Hematopoietic multipotent progenitor cell treated with erythropoietin and hydrocortisone succinate and interleukin-3 and kit ligand, for 15 days (in vitro differentiated cells): ENCODE results near the gene PCNX1.
"Not testable (repeated sequence)": the region's sequence is repeated elsewhere in the genome, so short reads cannot be mapped to it uniquely, and the experiment has no call there.

Experiments used
- DNase-seq: peaks from one replicate; pipeline ENCODE4 v3.0.0-alpha.2; 2015; ENCODE audit warnings: low spot score

Gene PCNX1

DNA sequence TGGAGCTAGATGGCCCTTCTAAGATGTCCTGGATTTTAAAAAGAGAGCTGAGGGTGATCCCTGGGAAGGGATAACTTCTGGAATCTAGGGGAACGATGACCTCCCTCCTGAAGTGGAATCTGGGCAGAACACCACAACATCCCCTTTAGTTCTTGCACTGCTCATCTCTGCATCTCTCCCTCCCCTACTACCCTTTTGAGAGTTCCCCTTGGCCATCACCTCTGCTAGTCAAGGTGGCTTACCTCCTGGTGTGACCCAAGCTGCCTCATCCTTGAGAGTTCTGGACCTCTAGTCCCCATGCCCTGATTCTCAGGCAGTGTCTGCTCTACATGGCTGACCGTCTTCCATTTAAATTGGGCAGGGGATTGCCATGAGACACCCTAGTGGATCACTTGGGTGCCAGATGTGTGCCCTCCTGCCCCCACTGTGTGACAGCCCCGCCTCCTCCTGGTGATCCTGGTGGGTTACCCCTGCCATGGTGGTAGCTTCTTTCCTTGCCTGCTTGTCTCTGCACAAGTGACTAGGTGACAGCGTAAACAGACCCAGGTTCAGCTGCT is 216.4 kb downstream of the PCNX1 start:
- DNase-seq, result no peak

GRCh38 chr14:71129716-71130490 is 222.6 kb downstream of the PCNX1 start:
- not testable (repeated sequence) for DNase-seq

- no peak for DNase-seq
These were observed 223.4 kb downstream of the PCNX1 start for GRCh38 chr14:71130491-71131179.

- no peak for DNase-seq
These were observed 226.0 kb downstream of the PCNX1 start for GRCh38 chr14:71133296-71133695.

GRCh38 chr14:71135496-71135895 is 228.2 kb downstream of the PCNX1 start:
- no peak for DNase-seq

DNA sequence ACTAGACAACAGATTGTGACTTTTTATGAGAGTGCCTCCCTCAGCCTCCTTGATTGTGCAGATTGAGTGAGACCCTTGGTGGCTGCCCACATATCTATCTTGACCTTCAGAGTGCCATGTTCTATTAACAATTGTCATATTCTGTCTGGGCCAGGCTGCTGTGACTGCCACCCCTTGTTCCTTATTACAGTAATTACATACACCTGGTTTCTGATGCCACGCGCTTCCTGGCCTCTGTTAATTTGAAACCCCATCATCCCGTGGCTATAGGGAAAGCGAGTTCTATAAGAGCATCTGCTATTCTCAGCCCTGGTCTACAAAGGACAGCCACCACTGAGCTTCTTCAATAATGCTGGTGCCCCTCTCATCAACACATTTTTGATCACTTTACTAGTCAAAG is 228.7 kb downstream of the PCNX1 start:
- DNase-seq, result no peak

DNA sequence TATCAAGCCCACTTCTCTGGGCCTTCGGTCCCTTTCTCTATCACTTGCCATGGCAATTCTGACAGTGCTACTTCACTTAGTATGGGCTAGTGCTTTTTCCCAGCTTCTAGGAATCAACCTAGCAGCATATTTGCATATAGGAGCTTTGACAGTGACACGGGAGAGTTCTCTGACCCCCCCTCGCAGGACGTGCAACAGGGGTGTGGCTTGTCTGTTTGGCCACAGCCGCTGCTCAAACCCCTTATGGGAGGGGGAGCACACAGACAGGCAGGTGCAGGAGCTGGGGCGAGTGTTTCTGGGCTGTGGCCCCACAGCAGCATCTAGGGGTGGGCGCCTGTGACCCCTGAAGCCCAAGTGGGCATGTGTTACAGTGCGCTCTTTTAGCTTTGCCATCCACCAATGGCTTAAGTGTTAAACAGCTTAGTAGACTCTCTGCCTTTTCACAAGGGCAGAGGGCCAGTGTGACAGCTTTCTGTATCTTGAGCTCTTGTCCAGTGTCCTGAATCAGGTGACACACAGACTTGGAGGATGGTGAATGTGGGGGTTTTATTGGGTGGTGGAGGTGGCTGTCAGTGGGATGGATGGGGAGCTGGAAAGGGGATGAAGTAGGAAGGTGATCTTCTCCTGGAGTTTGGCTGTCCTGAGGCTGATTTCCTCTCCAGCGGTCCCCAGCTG is 229.3 kb downstream of the PCNX1 start:
- no peak for DNase-seq

- DNase-seq, result no peak
These were observed 230.5 kb downstream of the PCNX1 start for GRCh38 chr14:71137536-71138447.

DNA sequence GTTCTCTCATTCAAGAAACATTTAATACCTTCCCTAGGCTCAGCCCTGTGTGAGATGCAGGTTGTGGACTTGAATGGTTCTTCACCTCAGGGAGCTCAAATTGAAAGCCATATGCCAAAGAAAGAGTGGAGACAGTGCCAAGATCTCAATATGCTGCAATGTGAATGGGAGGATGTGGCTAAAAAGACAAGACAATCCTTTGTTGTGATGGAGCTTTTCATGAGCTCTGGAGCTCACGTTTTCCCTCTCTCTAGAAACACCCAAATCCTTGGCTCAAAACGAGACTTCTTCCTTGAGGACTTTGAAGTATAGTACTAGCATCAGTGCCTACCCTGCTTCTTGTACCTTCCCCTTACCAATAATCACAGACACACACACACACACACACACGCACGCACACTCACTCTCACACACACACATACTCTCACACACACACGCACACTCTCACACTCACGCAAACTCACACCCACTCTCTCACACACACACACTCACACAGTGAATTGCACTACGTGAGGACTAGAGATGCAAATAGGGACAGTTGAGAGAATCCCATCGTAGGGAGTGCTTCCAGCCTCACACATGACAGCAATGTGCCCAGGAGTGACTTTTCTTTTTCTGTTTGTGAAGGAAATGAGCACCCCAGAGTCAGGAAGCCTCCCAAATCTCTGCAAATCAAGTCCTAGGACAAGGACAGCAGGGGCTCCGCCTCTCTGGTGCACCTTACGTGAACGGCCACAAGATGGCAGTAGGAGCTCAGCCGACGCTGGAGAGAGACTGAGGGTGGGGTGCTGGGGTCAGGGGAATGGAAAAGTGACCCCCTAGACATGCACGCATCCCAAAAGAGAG is 231.4 kb downstream of the PCNX1 start:
- peak; percentile 34 for DNase-seq

DNA sequence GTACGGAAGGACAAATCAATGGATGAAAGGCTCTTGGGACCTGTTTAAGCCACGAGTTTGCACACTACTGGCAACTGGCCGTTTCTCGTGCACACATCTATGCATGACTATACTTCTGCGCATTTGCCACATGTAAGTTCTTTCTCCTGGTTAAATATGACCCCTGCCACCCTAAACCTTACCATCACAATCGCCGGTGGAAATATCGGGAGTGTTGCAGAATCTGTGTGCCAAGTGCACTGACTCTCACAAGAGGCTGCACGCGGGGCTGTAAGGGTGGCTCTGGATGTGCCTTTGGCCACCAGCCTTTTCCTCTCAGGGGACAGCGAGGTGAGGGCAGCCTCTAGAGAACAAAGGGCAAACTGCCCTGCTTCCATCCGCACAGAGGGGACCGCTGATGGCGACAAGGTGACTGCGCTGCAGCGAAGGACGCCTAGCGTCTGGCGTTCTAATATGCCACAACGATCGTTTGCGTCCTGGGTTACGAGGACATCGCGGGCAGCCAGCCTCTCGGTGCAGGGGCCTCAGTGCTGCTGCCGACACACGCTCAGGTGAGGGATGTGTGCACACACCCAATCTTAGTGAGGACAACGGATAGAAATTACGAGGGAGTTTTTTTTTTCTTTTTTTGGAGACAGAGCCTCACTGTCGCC is 232.2 kb downstream of the PCNX1 start:
- DNase-seq, result no peak

DNA sequence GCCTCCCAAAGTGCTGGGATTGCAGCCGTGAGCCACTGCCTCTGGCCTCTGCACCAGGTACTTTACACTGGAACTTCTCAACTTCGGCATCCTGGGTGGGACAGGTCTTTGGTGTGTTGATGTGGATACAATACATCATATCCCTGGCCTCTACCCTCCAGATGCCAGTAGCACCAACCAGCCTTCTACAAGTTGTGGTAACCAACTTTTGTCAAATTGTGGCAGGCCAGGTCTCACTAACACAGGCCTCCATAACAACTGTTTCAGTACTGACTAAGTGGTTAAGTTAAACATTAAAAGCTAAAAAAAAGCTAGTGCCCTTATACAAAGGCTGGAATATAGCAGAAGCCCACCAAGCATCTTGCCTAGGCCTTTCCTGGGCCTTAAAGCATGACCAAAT is 232.9 kb downstream of the PCNX1 start:
- no peak for DNase-seq

DNA sequence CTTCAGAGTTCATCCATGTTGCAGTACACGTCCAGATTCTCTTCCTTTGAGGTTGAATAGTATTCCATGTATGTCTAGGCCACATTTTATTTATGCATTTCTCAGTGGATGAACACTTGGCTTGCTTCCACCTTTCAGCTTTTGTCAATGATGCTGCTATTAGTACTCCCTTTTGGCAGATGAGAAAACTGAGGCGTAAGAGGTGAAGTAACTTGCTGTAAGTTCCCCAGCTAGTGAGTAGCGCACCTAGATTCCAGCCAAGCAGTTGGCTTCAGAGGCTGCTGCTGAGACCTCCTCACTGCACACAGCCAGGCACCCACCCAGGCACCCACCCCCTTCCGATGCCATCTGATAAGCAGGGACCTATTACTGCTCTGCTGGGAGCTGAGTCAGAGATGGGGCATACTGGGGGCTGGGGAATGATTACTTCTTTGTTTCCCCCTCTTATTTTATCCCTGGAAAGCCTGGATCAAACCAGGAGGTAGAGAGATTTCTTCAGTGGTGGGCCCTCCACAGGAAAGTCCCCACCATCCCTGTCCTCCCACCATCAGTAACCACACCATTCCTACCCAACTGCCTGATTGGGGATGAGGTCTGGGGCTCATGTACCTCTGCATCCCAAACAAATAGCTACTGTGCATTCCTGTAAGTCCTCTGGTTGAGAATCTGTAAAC is 234.6 kb downstream of the PCNX1 start:
- no peak for DNase-seq

DNA sequence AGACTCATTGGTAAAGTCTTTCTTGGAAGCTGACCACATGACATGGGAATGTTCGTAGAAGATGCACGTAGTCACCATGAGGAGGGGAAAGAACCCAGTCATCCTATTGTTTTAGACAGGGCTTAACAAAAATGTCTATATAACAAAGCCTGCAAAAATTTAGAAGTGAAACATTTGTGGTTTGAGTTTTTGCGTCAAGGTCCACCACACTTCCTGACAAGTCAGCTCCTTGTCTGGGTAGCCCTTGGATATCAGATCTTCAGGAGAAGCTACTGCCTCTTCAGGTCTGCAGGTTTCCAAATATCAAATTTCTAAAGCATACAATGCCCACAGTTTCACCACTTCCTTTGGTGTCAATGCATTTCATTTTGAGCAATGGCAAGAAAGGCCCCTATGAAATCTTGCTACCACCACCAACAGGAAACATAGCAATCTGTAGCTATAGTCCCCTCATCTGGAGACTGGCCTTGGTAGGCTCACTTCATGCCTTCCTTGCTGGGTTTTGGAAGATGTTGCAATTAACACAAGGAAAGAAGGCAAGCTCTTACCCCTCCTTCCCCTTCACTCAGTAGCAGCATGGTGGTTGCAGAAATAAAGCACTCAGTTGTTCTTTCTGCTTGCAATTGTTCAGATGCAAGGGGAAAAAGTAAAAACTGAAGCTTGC is 235.2 kb downstream of the PCNX1 start:
- no peak for DNase-seq

DNA sequence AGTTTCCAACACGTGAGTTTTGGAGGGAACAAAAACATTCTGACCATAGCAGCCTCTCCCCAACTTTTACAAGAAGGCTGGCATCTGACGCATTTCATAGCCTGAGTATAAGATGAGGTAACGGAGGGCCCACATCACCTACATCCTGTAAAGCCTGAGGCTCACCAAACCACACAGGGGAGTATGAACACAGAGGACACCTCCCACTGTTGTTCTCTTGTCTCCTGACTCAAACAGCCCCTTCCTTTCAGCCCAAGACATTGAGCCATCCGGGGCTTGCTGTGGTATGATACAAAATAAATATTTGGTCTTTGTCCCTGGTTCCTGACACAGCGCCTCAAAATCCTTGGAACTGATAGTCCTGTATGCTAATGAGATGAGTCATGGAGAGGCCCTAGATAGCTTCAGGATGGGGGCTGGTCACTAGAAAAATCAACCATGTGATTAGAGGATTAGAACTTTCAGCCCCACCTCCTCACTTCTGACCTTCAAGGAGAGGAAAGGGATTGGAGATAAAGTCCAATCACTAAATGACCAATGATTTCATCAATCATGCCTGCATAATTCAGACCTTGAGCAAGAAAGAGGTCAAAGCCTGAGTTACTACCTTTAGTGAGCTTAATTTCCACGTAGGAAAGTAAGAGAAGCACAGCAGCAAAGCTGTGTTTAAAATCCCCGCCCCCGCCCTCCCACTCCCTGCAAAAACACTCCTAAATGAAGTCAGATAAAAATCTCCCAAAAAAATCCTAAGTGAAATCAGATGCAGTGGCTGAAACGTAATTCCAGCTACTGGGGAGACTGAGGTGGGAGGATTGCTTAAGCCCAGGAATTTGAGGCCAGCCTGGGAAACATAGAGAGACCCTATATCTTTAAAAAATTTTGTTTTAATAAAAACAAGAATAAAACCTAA is 236.4 kb downstream of the PCNX1 start:
- no peak for DNase-seq

GRCh38 chr14:71147335-71147734 is 240.1 kb downstream of the PCNX1 start:
- not testable (repeated sequence) for DNase-seq

GRCh38 chr14:71148627-71149026 is 241.4 kb downstream of the PCNX1 start:
- DNase-seq, result no peak

DNA sequence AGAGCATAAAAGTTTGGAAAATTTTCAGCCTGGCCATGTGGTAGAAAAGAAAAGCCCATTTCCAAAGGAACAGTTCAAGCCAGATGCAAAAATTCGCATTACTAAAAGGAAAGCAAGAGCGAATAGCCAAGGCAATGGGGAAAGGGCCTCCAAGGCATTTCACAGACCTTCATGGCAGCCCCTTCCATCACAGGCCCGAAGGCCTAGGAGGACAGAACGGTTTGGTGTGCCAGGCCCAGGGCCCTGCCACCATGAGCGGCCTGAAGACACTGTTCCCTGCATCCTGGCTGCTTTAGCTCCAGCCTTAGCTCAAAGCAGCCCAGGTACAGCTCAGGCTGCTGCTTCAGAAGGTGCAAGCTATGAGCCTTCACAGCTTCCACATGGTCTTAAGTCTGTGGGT is 243.5 kb downstream of the PCNX1 start:
- DNase-seq, result no peak

DNA sequence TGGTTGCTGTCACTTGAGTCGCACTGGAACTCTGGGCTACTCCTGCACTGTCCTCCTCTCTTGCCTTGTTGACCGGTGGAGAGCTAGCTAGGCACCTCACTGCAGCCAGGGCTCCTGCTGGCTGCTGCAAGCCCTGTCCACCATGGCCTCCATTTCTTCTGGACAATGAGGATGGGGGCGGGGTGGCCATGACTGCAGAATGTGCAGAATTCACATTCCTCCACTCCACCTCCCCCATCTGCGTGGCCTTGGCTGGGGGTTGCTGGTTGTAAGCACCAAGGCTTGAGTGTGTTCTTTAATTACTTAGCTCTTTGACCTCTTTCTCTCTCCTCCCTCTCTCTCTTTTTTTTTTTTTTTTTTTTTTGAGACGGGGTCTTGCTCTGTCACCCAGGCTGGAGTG is 248.5 kb downstream of the PCNX1 start:
- no peak for DNase-seq
